ENCODE measurements around the gene ZFHX2.

ZFHX2 gene

GRCh38 chr14:23518709-23519108, 32.9 kb downstream of the ZFHX2 start:
- no peak for DNase-seq (ENCODE audit: low spot score)

- no peak for DNase-seq (ENCODE audit: low spot score)
Observed at GRCh38 chr14:23517650-23518326, 33.8 kb downstream of the ZFHX2 start.

GRCh38 chr14:23514644-23514957, 37.0 kb downstream of the ZFHX2 start:
- DNase-seq (ENCODE audit: low spot score), result no peak

GRCh38 chr14:23513818-23514643, 37.5 kb downstream of the ZFHX2 start:
- no peak for DNase-seq (ENCODE audit: low spot score)

- DNase-seq (ENCODE audit: low spot score), result no peak
Observed at GRCh38 chr14:23513005-23513817, 38.4 kb downstream of the ZFHX2 start.

GRCh38 chr14:23512156-23512555, 39.4 kb downstream of the ZFHX2 start:
- DNase-seq (ENCODE audit: low spot score), result no peak

GRCh38 chr14:23494223-23494622, 57.3 kb downstream of the ZFHX2 start:
- no peak for DNase-seq (ENCODE audit: low spot score)

GRCh38 chr14:23492618-23493272, 58.8 kb downstream of the ZFHX2 start:
- no peak for DNase-seq (ENCODE audit: low spot score)

- no peak for DNase-seq (ENCODE audit: low spot score)
Observed at GRCh38 chr14:23487216-23487615, 64.3 kb downstream of the ZFHX2 start.

- no peak for DNase-seq (ENCODE audit: low spot score)
Observed at GRCh38 chr14:23486036-23486435, 65.5 kb downstream of the ZFHX2 start.

- DNase-seq (ENCODE audit: low spot score), result no peak
Observed at GRCh38 chr14:23485326-23485725, 66.2 kb downstream of the ZFHX2 start.

GRCh38 chr14:23483236-23483854, 68.2 kb downstream of the ZFHX2 start:
- peak; percentile 26 for DNase-seq (ENCODE audit: low spot score)

- no peak for DNase-seq (ENCODE audit: low spot score)
Observed at GRCh38 chr14:23482823-23483148, 68.8 kb downstream of the ZFHX2 start.

- DNase-seq (ENCODE audit: low spot score), result no peak
Observed at GRCh38 chr14:23481979-23482822, 69.4 kb downstream of the ZFHX2 start.

- no peak for DNase-seq (ENCODE audit: low spot score)
Observed at GRCh38 chr14:23481362-23481970, 70.1 kb downstream of the ZFHX2 start.

- peak; percentile 60 for DNase-seq (ENCODE audit: low spot score)
Observed at GRCh38 chr14:23478109-23478759, 73.3 kb downstream of the ZFHX2 start.

GRCh38 chr14:23470947-23471346, 80.6 kb downstream of the ZFHX2 start:
- DNase-seq (ENCODE audit: low spot score), result no peak
